ENCODE results near the gene TRIL.

The TRIL gene

DNA sequence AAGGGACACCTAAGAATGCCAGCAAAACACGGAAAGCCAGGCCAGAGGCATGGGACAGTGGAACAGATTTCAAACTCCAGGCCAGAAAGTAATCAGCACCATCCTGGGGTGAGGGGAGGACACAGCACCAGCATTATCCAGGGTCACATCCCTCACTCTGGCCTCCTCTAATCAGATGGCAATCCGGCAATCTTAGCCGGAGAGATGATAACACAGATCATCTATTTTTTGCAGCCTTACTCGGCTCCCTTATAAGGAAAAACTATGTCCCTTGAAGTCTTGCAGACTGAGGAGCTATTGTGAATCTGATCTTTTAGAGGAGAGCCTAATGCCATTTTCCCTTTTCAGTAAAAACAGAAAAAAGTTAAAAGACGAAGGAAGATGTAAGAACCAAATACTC, 16.5 kb downstream of the TRIL start:
- DNase-seq (ENCODE audit: low spot score), result peak; percentile 86

- no peak for DNase-seq (ENCODE audit: low spot score)
Observed at GRCh38 chr7:28940741-28941384, 17.3 kb downstream of the TRIL start.

DNA sequence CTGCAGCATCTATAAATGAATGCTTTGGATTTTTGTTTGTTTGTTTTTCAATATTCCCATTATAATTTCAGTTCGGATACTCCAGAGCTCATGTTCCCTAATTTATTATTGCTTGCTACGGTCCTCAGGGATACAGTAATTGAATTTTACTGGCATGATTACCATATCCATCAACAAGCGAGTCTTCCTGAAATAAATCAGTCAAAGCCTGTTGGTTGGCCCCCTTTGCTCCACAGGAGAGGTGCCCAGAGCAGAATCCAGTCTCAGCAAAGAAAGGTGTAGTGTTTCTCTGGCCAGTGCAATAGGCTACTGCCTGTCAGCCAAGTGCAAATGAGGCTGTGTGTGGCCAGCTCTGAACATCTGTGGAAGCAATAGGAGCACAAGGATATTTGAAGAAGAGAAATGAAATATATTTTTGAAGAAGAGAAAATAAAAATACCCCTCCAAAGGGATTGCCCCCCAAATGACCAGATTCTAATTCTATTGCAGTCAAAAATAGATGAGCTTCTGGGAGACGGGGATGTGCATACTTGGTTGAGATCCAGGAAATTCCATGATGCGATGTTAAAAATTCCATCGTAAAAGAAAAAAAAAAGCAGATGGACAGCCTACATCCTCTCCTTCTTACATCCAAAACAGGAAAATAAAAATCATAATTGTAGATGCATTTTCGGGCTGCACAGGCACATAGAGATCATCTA, 18.1 kb downstream of the TRIL start:
- DNase-seq (ENCODE audit: low spot score), result peak; percentile 82

DNA sequence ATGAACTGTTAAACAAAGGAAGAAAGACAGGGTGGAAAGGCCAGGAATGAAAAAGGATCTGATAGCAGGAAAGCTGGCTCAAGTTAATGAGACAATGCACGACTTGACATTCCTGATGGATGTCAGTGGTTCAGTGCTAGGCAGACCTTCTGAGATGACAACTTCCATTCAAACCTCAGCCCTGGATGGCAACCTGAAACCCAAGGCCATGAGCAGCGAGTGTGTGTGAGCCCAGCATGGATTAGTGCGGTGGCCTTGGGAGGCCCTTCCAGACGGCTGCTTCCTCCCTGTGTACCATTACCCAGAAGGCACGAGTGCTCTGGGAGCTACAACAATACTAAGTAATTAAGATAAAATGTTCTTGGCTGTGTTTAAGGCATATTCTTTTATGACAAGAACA, 18.8 kb downstream of the TRIL start:
- peak; percentile 95 for DNase-seq (ENCODE audit: low spot score)

DNA sequence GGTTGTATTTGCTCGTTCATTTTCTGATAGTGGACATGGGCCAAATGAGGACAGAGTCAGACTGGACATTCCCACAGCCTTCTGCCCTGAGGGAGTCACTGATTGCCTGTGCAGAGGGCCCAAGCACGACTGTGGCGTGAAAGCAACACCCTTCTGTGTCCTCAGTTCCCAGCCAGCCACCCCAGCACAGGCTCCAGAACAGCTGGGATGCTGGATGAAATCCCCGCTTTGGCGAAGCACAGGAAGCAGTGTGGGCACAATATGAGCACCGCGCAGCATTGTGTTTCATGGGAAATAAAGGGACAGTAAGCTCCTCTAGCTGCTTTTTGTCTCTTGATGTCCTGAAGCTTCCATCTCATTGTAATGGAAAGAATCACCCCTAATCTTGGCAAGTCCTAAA, 20.5 kb downstream of the TRIL start:
- DNase-seq (ENCODE audit: low spot score), result no peak

DNA sequence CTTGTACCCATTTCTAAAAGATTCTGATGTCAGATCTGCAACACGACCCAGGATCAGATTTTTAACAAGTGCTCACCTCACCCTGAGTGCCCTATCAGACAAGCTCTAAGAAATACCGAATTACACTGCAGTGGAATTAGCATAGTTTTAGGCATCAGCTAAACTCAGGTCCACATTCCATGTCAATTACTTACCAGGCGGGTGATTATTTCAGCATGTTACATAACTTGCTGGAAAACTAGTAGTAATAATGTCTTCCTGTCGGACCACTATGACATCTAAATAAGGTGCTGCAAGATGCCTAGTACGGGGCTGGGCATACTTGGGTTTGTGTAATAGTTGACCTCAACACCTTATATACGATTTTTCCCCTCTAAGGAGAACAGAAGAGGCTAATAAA, 21.0 kb downstream of the TRIL start:
- DNase-seq (ENCODE audit: low spot score), result no peak

DNA sequence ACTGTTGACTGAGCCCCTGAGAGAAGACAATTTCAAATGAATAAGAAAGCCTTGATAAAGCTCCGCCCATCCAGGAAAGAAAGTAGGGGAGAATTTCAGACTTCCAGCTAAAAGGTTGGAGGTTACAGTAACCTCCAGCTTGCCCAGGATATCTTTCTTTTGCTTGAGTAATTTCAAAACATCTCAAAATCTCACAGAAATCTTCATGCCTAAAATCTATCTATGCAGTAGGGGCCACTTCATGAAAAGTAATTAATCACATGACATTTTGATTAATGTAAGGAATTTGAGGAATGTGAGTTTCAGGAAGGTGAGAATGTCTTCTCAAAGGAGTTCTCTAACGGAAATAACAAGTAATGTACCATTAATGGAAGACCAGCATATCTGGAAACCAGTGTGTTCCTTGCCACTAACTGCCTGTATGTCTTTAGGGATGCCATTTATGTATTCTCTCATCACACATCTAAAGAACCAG, 24.2 kb downstream of the TRIL start:
- no peak for DNase-seq (ENCODE audit: low spot score)

DNA sequence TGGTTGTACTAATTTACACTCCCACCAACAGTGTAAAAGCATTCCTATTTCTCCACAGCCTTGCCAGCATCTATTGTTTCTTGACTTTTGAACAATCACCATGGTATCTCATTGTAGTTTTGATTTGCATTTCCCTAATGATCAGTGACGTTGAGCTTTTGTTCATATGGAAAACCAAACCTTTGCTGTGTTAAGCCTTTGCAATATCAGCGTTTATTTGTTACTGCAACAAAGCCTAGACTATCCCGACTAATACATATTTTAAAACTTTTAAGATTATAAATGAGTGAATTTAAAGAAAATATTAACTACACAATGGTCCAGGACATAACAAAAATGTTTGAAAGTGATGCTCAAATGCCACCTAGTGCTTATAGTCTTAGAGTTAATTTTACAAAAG, 26.6 kb downstream of the TRIL start:
- no peak for DNase-seq (ENCODE audit: low spot score)

GRCh38 chr7:28926871-28927597, 31.1 kb downstream of the TRIL start:
- peak; percentile 88 for DNase-seq (ENCODE audit: low spot score)

DNA sequence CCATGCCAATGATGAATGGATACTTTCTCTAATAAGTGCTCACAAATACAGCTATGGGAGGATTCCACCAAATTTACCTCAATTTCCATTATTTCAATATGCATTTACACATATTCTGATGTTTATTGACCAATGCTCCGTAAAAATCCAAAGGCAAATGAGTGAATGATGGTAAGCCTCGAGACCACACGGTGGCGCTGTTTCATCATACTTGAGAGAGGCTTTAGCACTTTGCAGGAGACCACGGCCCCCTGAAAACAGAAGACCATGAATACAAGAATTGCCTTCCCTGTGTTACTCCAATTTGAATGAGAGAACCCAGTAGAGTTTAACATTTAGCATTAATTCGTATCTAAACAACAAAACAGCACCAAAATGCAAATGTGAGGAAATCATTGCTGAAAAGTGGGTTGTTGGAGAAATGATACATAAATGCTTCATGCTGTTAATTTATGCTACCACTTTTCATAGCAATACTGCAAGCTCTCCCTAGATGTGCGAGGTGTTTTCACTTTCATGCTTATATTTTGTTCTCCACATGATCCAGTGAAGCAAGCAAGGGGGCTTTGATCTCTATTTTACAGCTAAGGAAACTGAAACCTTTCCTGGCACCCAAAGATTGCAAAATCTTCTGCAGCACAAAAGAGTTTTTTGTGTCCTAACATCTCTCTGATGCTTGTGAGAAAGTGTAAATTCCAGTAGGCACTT, 35.4 kb downstream of the TRIL start:
- DNase-seq (ENCODE audit: low spot score), result peak; percentile 88

- peak; percentile 88 for DNase-seq (ENCODE audit: low spot score)
Observed at GRCh38 chr7:28921822-28922221, 36.3 kb downstream of the TRIL start.

DNA sequence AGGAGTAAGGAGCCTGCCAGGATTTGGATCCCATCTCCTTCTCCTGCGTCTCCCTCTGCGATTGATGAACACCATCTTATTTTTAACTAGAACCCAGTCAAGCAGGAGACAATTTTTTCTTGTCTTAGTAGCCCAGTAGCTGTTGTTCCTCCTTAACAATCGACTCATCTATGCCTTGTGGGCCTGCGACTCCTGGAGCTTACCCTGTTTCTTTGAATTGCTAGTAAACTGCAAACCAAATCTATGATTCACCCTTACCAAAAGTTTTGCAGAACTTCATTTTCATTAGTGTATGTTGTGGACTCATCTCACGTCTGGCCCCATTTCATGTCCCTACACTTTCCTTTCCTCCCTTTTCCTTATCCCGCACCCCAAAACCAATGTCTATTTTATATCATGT, 37.7 kb downstream of the TRIL start:
- no peak for DNase-seq (ENCODE audit: low spot score)

- DNase-seq (ENCODE audit: low spot score), result no peak
Observed at GRCh38 chr7:28919510-28919909, 38.6 kb downstream of the TRIL start.

DNA sequence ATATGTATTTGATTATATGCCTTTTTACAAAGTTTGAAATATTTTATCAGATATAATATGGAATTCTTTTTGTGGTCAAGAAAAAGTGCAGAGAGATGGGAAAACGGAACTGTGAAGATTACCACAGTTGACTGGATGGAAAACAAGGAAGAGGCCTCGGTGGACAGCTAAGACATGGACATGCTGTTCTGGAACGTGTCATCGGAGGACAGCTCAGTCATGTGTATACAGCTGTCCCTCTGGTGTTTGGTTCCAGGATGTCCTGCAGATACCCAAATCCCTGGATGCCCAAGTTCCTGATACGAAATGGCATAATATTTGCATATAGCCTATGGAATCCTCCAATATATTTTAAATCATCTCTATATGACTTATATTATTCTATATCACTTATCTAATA, 49.4 kb downstream of the TRIL start:
- peak; percentile 44 for DNase-seq (ENCODE audit: low spot score)

GRCh38 chr7:28905464-28905863, 52.7 kb downstream of the TRIL start:
- no peak for DNase-seq (ENCODE audit: low spot score)

DNA sequence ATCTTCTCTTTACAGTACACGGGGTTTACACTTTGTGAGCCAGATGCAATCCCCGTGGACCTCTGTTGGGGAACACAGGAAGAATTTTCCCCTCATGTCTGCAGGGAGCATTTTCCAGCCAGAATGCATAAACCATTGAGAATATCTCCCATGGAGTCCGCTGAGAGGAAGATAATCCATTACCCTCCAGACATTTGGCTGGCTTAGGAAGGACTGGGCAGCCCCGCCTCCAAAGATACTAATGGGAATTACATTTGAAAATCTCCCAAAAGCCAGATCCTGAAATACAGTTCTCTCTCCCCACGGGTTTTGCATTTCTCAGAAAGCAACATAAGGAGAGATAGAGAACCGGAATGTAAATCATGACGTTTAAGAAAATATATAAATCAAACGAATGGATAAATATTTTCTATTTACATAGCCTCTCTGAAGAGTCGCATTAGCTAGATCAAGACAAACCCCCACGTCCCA, 53.5 kb downstream of the TRIL start:
- DNase-seq (ENCODE audit: low spot score), result no peak

DNA sequence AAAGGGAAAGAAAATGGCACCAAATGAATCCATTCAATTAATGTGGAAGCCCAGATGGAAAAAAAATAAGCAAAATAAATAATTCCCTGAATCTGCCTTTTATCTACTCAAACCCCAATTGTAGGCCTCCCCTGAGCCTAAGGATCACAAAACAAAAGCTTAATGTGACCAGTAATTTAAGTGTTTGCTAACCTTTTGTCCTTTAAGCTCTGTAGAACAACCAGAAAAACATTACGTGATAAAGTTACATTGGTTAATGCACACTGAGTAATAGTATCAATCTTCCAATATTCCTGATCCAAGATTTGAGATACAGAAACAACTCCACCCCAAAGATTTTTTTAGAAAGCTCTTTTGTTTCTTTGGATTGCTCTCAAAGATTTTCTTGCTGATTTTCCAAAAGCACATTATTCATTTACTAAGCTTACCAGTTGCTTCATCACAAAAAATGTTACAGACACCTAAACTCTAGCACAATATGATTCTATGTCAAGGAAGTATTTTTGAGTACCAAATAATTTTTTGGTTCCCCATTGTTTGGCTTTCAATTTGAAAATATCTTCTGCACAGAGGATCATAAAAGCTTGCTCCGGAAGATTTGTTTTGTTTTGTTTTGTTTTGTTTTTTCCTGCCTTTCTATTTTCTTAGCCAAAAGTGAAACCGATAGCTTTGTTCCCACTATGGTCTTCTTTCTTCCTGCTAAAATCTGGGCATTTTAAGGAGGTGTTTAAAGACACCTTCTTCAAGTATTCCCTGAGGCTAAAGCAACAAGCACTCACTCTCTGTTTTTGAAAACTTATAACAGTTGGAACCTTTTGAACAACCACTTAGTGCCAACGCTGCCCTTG, 54.2 kb downstream of the TRIL start:
- DNase-seq (ENCODE audit: low spot score), result no peak
